ENCODE results near the gene NOL3.
A peak's percentile ranks its signal among the peaks of the same experiment; 100 is the strongest.

Gene NOL3

GRCh38 chr16:67174706-67175231 lies 4.4 kb downstream of the NOL3 start:
- ATAC-seq: no peak
- Mint-ChIP-seq H3K27me3 (peaks cover 84% of the 10 kb centered on the region), H3K4me1 (peaks cover 34% of the 10 kb centered on the region), H3K36me3 (no peaks in the 10 kb centered on the region), H3K27ac (no peak overlapping the region), H3K9me3 (no peaks in the 10 kb centered on the region), H3K4me3 (no peak overlapping the region)

GRCh38 chr16:67176662-67177061 lies 6.3 kb downstream of the NOL3 start:
- H3K27me3 Mint-ChIP-seq: peaks cover 66% of the 10 kb centered on the region
- ATAC-seq: no peak
- H3K9me3 Mint-ChIP-seq: no peaks in the 10 kb centered on the region
- no peak overlapping the region for H3K27ac Mint-ChIP-seq
- no peak overlapping the region for H3K4me3 Mint-ChIP-seq
- H3K4me1 Mint-ChIP-seq: peaks cover 29% of the 10 kb centered on the region
- no peaks in the 10 kb centered on the region for H3K36me3 Mint-ChIP-seq

GRCh38 chr16:67177743-67178699 lies 7.7 kb downstream of the NOL3 start:
- peak overlapping the region; percentile 63 for H3K4me3 Mint-ChIP-seq
- H3K4me1 Mint-ChIP-seq: peaks cover 28% of the 10 kb centered on the region
- H3K27ac Mint-ChIP-seq: no peak overlapping the region
- no peaks in the 10 kb centered on the region for H3K36me3 Mint-ChIP-seq
- peak; percentile 56 for ATAC-seq
- H3K27me3 Mint-ChIP-seq: peaks cover 53% of the 10 kb centered on the region
- H3K9me3 Mint-ChIP-seq: no peaks in the 10 kb centered on the region

GRCh38 chr16:67179421-67180080 lies 9.2 kb downstream of the NOL3 start:
- Mint-ChIP-seq H3K4me1 (peaks cover 14% of the 10 kb centered on the region), H3K27me3 (peaks cover 40% of the 10 kb centered on the region), H3K36me3 (no peaks in the 10 kb centered on the region), H3K4me3 (no peak overlapping the region), H3K27ac (no peak overlapping the region), H3K9me3 (no peaks in the 10 kb centered on the region)
- ATAC-seq: no peak

GRCh38 chr16:67180166-67180565 lies 9.8 kb downstream of the NOL3 start:
- H3K27ac Mint-ChIP-seq: no peak overlapping the region
- peaks cover 43% of the 10 kb centered on the region for H3K27me3 Mint-ChIP-seq
- no peaks in the 10 kb centered on the region for H3K9me3 Mint-ChIP-seq
- no peak for ATAC-seq
- H3K4me3 Mint-ChIP-seq: no peak overlapping the region
- no peaks in the 10 kb centered on the region for H3K36me3 Mint-ChIP-seq
- peaks cover 20% of the 10 kb centered on the region for H3K4me1 Mint-ChIP-seq

- H3K36me3 Mint-ChIP-seq: no peaks in the 10 kb centered on the region
- ATAC-seq: no peak
- no peak overlapping the region for H3K27ac Mint-ChIP-seq
- peaks cover 26% of the 10 kb centered on the region for H3K4me1 Mint-ChIP-seq
- no peaks in the 10 kb centered on the region for H3K9me3 Mint-ChIP-seq
- peaks cover 39% of the 10 kb centered on the region for H3K27me3 Mint-ChIP-seq
- no peak overlapping the region for H3K4me3 Mint-ChIP-seq
Observed at GRCh38 chr16:67181346-67181745, 11.0 kb downstream of the NOL3 start.

GRCh38 chr16:67182288-67182687 lies 11.9 kb downstream of the NOL3 start:
- Mint-ChIP-seq H3K9me3 (no peaks in the 10 kb centered on the region), H3K4me3 (no peak overlapping the region), H3K4me1 (peaks cover 25% of the 10 kb centered on the region), H3K36me3 (no peaks in the 10 kb centered on the region), H3K27me3 (peaks cover 38% of the 10 kb centered on the region), H3K27ac (no peak overlapping the region)
- ATAC-seq: no peak

GRCh38 chr16:67183284-67183626 lies 12.9 kb downstream of the NOL3 start:
- Mint-ChIP-seq H3K4me1 (peaks cover 17% of the 10 kb centered on the region), H3K36me3 (no peaks in the 10 kb centered on the region), H3K27me3 (peaks cover 38% of the 10 kb centered on the region), H3K9me3 (no peaks in the 10 kb centered on the region), H3K27ac (no peak overlapping the region), H3K4me3 (no peak overlapping the region)
- ATAC-seq: no peak

GRCh38 chr16:67183627-67184452 lies 13.5 kb downstream of the NOL3 start, which contains the start of gene MATCAP1:
Gene MATCAP1, minus strand, starts transcription at chr16:67183963. Its CDS starts 3,353 bp downstream, at chr16:67180610.
- Mint-ChIP-seq H3K4me3 (no peak within 1 kb of the TSS), H3K27ac (no peak within 1 kb of the TSS), H3K9me3 (no peaks in the 10 kb centered on the region), H3K36me3 (no peaks in the 10 kb centered on the region), H3K27me3 (peaks cover 35% of the 10 kb centered on the region), H3K4me1 (peaks cover 14% of the 10 kb centered on the region)
- ATAC-seq: peak; percentile 98

GRCh38 chr16:67184453-67184994 lies 14.2 kb downstream of the NOL3 start:
- peaks cover 29% of the 10 kb centered on the region for H3K27me3 Mint-ChIP-seq
- no peaks in the 10 kb centered on the region for H3K36me3 Mint-ChIP-seq
- no peaks in the 10 kb centered on the region for H3K9me3 Mint-ChIP-seq
- ATAC-seq: peak; percentile 1
- H3K4me3 Mint-ChIP-seq: no peak overlapping the region
- peaks cover 12% of the 10 kb centered on the region for H3K4me1 Mint-ChIP-seq
- H3K27ac Mint-ChIP-seq: no peak overlapping the region

GRCh38 chr16:67184995-67185650 lies 14.8 kb downstream of the NOL3 start:
- Mint-ChIP-seq H3K4me1 (peaks cover 12% of the 10 kb centered on the region), H3K27me3 (peaks cover 29% of the 10 kb centered on the region), H3K9me3 (no peaks in the 10 kb centered on the region), H3K4me3 (peak overlapping the region; percentile 84), H3K36me3 (no peaks in the 10 kb centered on the region), H3K27ac (no peak overlapping the region)
- peak; percentile 52 for ATAC-seq

- no peak for ATAC-seq
- no peaks in the 10 kb centered on the region for H3K36me3 Mint-ChIP-seq
- H3K4me3 Mint-ChIP-seq: no peak overlapping the region
- H3K27ac Mint-ChIP-seq: no peak overlapping the region
- peaks cover 29% of the 10 kb centered on the region for H3K27me3 Mint-ChIP-seq
- H3K9me3 Mint-ChIP-seq: no peaks in the 10 kb centered on the region
- H3K4me1 Mint-ChIP-seq: peaks cover 12% of the 10 kb centered on the region
Observed at GRCh38 chr16:67185651-67186134, 15.4 kb downstream of the NOL3 start.

GRCh38 chr16:67186550-67186950 lies 16.2 kb downstream of the NOL3 start:
- no peaks in the 10 kb centered on the region for H3K36me3 Mint-ChIP-seq
- no peaks in the 10 kb centered on the region for H3K9me3 Mint-ChIP-seq
- H3K27ac Mint-ChIP-seq: no peak overlapping the region
- no peak overlapping the region for H3K4me3 Mint-ChIP-seq
- peaks cover 17% of the 10 kb centered on the region for H3K4me1 Mint-ChIP-seq
- ATAC-seq: no peak
- H3K27me3 Mint-ChIP-seq: peaks cover 29% of the 10 kb centered on the region

GRCh38 chr16:67187175-67187890 lies 17.0 kb downstream of the NOL3 start:
- Mint-ChIP-seq H3K9me3 (no peaks in the 10 kb centered on the region), H3K27me3 (peaks cover 29% of the 10 kb centered on the region), H3K4me3 (no peak overlapping the region), H3K27ac (no peak overlapping the region), H3K4me1 (peaks cover 22% of the 10 kb centered on the region), H3K36me3 (no peaks in the 10 kb centered on the region)
- no peak for ATAC-seq

All from stimulated activated memory B cell treated with anti-CD40 and anti-IgM and Interleukin-4, amounts not matched to agents 10 μg/mL and 1 μg/mL and 100 μg/mL, for 72 hours (primary cell).